ENCODE measurements around the gene FOXP4. TPM values are rescaled to one million over a fixed set of nuclear protein-coding genes. Genes with fewer than 3 reads are reported as not detected.

FOXP4 gene
- total RNA-seq, 1 donor from 2014 or later = 26.9 TPM

DNA sequence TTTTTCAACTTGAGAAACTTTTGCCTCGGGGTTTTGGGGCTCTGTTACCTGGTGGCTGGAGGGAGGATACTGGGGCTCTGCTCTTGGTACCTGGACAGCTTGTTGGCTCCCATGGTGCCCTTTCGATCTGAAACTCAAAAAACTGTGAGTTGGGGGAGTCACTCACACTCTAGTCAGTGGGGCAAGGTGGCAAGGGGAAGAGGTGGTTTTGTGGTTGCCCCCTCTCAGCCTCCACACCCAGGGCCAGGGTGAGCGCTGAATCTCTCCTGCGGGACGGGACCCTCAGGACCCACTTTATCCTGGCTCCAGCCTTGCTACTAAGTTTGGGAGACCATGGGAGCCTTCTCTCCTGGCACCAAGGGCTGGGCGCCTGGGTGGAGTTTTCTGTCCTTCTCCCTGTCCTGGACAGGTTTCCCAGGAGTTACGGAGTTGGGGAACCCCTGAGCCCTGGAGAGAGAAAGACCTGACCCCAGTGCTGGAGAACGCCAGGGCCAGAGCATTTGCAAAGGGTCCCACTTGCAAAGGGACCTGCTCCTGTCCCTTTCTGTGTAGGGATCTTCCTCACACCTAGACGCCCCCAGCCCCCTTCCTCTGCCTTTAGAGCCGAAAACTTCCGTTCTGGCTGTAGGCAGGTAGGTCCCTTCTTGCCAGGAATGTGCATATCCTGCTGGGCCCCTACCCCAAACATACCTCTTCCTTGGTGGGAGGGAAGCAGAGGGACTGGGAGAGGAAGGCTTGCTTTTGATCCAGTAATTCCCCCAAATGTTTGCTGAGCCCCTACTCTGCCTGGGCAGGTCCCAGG is 2.9 kb downstream of the FOXP4 start:
- H3K36me3 Mint-ChIP-seq (ENCODE audit: unreplicated experiment) = no peaks in the 10 kb centered on the region
- no peaks in the 10 kb centered on the region for H3K27me3 Mint-ChIP-seq (ENCODE audit: unreplicated experiment)
- H3K27ac Mint-ChIP-seq (ENCODE audit: unreplicated experiment) = no peak overlapping the region
- H3K4me1 Mint-ChIP-seq (ENCODE audit: unreplicated experiment) = peaks cover 22% of the 10 kb centered on the region
- no peaks in the 10 kb centered on the region for H3K9me3 Mint-ChIP-seq (ENCODE audit: unreplicated experiment)
- DNase-seq (ENCODE audit: extremely low spot score, unreplicated experiment) = no peak
- H3K4me3 Mint-ChIP-seq (ENCODE audit: unreplicated experiment) = peak overlapping the region; percentile 50
- TF ChIP-seq, protein P1, sequence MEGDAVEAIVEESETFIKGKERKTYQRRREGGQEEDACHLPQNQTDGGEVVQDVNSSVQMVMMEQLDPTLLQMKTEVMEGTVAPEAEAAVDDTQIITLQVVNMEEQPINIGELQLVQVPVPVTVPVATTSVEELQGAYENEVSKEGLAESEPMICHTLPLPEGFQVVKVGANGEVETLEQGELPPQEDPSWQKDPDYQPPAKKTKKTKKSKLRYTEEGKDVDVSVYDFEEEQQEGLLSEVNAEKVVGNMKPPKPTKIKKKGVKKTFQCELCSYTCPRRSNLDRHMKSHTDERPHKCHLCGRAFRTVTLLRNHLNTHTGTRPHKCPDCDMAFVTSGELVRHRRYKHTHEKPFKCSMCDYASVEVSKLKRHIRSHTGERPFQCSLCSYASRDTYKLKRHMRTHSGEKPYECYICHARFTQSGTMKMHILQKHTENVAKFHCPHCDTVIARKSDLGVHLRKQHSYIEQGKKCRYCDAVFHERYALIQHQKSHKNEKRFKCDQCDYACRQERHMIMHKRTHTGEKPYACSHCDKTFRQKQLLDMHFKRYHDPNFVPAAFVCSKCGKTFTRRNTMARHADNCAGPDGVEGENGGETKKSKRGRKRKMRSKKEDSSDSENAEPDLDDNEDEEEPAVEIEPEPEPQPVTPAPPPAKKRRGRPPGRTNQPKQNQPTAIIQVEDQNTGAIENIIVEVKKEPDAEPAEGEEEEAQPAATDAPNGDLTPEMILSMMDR (IDR thresholded peaks at IDR 0.05) = no peak

DNA sequence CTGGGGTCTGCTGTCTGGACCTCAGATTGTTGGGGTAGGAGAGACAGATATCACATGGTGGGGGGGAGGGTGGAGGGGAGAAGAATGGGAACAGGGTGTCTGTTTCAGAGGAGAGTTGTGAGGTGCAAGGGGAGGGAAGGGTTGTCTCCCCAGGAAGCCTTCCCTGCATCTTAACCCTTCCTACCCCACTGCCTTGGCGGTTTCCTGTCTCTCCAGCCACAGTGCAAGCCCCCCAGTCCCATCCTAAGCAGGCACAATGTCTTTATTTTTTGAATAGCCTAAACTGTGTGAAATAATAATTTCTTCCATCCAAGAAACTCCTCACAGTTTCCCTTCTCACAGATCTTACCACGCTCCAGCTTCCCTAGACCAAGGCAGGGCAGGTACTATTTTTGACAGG is 3.5 kb downstream of the FOXP4 start:
- TF ChIP-seq, protein P1 (IDR thresholded peaks at IDR 0.05) = no peak
- no peaks in the 10 kb centered on the region for H3K27me3 Mint-ChIP-seq (ENCODE audit: unreplicated experiment)
- DNase-seq (ENCODE audit: extremely low spot score, unreplicated experiment) = no peak
- H3K4me1 Mint-ChIP-seq (ENCODE audit: unreplicated experiment) = peaks cover 22% of the 10 kb centered on the region
- H3K9me3 Mint-ChIP-seq (ENCODE audit: unreplicated experiment) = no peaks in the 10 kb centered on the region
- H3K27ac Mint-ChIP-seq (ENCODE audit: unreplicated experiment) = no peak overlapping the region
- no peaks in the 10 kb centered on the region for H3K36me3 Mint-ChIP-seq (ENCODE audit: unreplicated experiment)
- H3K4me3 Mint-ChIP-seq (ENCODE audit: unreplicated experiment) = no peak overlapping the region

DNA sequence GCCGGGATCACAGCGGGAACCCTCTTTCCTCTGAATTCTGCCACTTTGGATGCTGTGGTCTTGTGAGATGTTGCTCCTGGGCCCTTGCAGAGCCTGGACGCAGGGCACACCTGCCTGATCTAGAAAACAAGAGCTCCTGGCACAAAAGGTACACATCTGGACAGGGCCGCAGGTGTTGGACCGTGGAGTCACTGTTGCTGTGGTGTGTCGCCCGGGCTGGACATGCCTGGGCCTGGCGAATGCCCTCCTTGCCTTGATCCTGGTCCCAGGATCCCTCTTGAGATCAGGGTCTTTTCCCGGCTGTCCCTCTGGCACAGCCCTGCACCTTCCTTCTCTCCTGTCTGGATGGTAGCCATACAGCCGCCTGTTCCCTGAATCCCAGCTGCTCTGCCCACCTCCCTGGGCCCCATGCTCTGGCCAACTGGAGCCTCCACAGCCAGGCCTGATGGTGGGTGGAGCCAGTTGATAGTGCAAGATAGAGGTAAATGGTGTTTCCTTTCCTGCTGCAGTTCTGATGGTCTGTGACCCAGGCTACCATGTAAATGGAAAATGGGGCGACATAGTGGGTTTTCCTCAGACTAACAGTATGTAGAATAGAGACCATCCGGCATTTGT is 5.0 kb downstream of the FOXP4 start:
- H3K4me3 Mint-ChIP-seq (ENCODE audit: unreplicated experiment) = no peak overlapping the region
- H3K9me3 Mint-ChIP-seq (ENCODE audit: unreplicated experiment) = no peaks in the 10 kb centered on the region
- no peak overlapping the region for H3K27ac Mint-ChIP-seq (ENCODE audit: unreplicated experiment)

DNA sequence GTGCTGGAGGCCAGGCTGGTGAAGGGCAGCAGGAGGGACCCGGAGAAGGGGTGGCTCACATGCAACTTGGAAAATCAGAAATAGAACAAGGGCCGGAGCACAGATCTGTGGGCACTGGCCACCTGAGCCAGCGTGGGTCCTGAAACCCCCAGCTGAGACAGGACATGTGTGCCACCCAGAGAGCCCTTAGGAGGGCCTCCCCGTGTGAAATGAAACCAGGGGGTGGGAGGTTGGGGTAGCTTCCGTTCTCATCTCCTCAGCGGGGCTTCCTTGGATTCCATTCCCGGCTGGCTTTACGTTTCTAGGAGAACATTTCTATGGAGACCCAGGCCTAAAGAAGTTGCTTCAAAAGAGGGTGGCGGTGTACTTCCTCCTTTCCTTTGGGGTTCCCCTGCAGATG is 5.7 kb downstream of the FOXP4 start:
- Mint-ChIP-seq H3K4me3 (ENCODE audit: unreplicated experiment) (no peak overlapping the region), H3K4me1 (ENCODE audit: unreplicated experiment) (peaks cover 12% of the 10 kb centered on the region)
- TF ChIP-seq, protein P1 (IDR thresholded peaks at IDR 0.05) = no peak

More for the DNA sequence above, 5.0 kb downstream of the FOXP4 start:
- TF ChIP-seq, protein P1 (IDR thresholded peaks at IDR 0.05) = no peak
- Mint-ChIP-seq H3K27me3 (ENCODE audit: unreplicated experiment) (no peaks in the 10 kb centered on the region), H3K4me1 (ENCODE audit: unreplicated experiment) (peaks cover 12% of the 10 kb centered on the region), H3K36me3 (ENCODE audit: unreplicated experiment) (peaks cover 2% of the 10 kb centered on the region)
- DNase-seq (ENCODE audit: extremely low spot score, unreplicated experiment) = no peak

DNA sequence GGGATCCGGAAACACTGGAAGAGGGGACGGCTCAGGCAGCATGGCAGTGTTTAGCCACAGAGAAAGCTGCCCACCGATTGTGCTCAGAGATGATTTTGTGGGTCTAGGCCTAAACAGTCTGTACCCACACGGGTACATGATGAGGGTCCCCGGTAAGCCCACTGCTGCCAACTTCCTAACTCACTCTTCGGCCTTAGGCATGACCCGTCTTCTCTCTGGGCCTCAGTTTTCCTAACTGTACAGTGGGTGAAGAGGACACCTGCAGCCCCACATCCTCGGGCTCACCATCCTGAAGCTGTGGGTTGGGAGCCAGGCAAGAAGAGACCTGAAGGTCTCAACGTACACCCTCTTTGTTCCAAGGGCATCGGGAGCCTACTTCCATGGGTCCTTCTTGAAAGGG is 6.5 kb downstream of the FOXP4 start:
- Mint-ChIP-seq H3K27ac (ENCODE audit: unreplicated experiment) (no peak overlapping the region), H3K27me3 (ENCODE audit: unreplicated experiment) (no peaks in the 10 kb centered on the region), H3K36me3 (ENCODE audit: unreplicated experiment) (peaks cover 2% of the 10 kb centered on the region), H3K4me1 (ENCODE audit: unreplicated experiment) (peaks cover 10% of the 10 kb centered on the region), H3K4me3 (ENCODE audit: unreplicated experiment) (no peak overlapping the region), H3K9me3 (ENCODE audit: unreplicated experiment) (no peaks in the 10 kb centered on the region)
- TF ChIP-seq, protein P1 (IDR thresholded peaks at IDR 0.05) = no peak
- no peak for DNase-seq (ENCODE audit: extremely low spot score, unreplicated experiment)

More for the DNA sequence above, 5.7 kb downstream of the FOXP4 start:
- no peak for DNase-seq (ENCODE audit: extremely low spot score, unreplicated experiment)
- Mint-ChIP-seq H3K27ac (ENCODE audit: unreplicated experiment) (no peak overlapping the region), H3K36me3 (ENCODE audit: unreplicated experiment) (peaks cover 2% of the 10 kb centered on the region), H3K9me3 (ENCODE audit: unreplicated experiment) (no peaks in the 10 kb centered on the region), H3K27me3 (ENCODE audit: unreplicated experiment) (no peaks in the 10 kb centered on the region)

All from osteocyte (in vitro differentiated cells).